Activated CD4-positive, alpha-beta T cell treated with anti-CD3 and anti-CD28 coated beads for 4 hours (primary cell): ENCODE data around the gene MXRA5.
"Not testable (repeated sequence)": the region's sequence is repeated elsewhere in the genome, so short reads cannot be mapped to it uniquely, and the experiment has no call there.

Experiments used
- DNase-seq, 2 donors: peaks; one replicate each; pipeline ENCODE4 v3.0.0-alpha.2; 2020

Gene MXRA5

DNA sequence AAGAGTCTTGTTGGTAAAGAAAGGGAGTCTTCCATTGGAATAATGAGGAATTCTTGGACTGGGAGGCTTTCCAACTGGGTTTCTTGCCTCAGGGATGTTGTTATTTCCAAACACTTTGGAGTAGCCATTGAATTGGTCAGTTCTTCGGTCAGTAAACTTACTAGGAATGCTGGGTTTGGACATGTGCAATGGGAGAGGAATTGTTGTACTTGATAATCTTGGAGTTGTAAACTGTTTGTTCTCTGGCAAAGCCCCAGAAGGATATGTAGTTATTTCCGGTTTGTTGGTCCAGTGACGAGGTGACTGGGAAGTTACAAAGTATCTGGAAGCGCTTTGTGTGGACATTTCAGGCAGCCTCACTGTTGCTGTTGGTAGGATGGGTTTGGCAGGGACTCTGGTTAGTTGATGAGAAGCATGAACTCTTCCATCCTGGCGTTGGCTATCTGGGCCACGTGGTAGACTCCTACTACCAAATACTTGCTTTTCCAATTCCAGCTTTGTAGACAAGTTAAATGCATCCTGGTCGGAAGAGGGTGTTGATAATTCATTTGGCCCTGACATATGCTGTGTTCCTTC is 25.9 kb downstream of the MXRA5 start:
- no peak for DNase-seq

- no peak for DNase-seq
These were observed 29.2 kb downstream of the MXRA5 start for GRCh38 chrX:3317191-3317718.

- DNase-seq: no peak
These were observed 34.3 kb downstream of the MXRA5 start for GRCh38 chrX:3312109-3312508.

DNA sequence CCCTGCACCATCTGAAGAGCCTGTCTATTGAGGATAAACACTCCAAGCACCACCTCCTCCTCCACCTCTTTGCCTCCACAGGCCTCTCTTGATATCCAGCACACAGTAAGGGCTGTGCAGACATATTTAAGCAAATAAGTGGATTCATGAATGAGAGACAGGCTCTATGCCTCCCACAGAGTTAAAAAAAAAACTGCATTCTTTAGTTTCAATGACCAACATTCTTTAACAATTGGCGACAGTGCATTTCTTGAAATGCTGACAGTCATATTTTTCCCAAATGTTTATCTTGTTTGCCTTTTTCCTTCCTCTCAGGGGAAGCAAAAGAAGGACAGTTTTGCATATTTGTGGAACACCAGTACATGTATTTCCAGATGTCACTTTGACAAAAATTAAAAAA is 38.6 kb downstream of the MXRA5 start:
- no peak for DNase-seq

DNA sequence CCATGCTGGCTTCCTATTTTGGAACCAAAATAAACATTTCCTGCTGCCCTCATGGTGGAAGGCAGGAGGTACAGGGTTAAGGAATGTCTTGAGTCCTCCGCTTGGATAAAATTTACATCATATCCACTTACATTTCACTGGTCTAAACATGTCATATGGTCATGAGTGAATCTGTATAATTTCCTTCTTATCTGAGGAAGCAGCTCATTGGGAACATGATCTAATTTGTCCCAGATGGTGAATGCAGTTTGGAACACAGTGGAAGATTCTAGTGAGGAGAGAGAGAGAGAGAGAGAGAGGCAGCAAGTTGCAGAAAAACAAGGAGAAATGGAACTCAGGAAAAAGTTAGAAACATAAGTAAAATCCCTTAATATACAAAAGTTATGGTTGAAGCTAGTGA is 46.8 kb downstream of the MXRA5 start:
- DNase-seq: no peak

GRCh38 chrX:3295731-3296130 is 50.7 kb downstream of the MXRA5 start:
- no peak for DNase-seq

GRCh38 chrX:3293251-3293650 is 53.2 kb downstream of the MXRA5 start:
- DNase-seq: no peak

- no peak for DNase-seq
These were observed 55.9 kb downstream of the MXRA5 start for GRCh38 chrX:3290561-3290960.

- no peak for DNase-seq
These were observed 60.1 kb downstream of the MXRA5 start for GRCh38 chrX:3286196-3286945.

DNA sequence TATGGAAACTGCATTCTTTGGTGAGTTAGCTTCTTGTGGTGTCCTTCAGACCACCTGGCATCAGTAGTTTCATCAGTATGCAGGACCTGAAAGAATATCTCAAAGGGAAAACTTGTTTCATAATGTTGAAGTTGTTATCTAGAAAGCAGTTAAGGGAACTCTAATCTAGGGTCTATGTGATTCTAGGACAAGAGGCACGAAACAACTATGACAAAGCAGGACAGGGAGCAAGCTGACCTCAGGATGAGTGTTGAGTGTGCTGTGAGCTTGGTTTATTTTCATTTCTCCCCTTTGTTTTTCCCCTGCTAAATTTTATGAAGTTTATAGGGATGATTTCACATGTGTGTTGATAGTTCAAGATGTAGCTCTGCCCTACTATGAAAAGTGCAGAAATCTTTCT is 65.7 kb downstream of the MXRA5 start:
- no peak for DNase-seq

GRCh38 chrX:3273668-3274067 is 72.8 kb downstream of the MXRA5 start:
- not testable (repeated sequence) for DNase-seq

DNA sequence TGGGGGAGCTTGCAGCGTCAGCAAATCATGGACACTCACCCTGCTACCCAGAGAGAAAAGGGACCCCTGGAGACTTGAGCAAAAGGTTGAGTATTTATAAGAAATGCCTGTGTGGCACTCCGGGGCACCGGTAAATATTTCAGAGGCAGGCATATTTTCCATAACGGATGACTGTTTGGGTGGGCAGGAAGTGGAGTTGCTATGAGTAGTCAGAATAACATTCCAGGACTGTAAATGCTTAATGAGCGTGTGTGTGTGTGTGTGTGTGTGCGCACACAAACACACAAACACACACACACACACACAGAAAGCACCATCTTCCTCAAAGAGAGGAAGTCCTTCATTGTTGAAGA is 74.6 kb downstream of the MXRA5 start:
- DNase-seq: no peak

- DNase-seq: no peak
These were observed 75.1 kb downstream of the MXRA5 start for GRCh38 chrX:3271183-3271833.

GRCh38 chrX:3268829-3269228 is 77.6 kb downstream of the MXRA5 start:
- no peak for DNase-seq

DNA sequence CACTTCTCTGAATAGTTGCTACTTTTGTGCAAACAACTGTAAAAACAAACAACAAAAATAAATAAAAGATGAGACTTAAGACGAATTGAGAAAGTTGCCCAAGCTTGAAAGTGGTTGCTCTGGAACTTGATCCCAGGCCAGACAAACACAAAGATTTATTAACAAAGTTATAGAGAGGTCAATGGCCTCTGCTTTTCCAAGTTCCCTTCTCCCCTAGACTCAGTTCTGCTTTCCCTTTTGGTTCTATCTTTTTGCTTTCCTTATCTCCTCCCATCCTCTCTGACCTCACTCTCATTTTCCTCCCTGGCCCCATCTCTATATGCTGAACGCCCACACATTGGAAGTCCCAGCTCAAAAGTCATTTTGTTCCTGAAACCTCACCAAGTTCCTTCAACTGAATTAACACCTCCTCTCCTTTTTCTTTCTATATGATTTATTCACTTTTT is 82.7 kb downstream of the MXRA5 start:
- no peak for DNase-seq

DNA sequence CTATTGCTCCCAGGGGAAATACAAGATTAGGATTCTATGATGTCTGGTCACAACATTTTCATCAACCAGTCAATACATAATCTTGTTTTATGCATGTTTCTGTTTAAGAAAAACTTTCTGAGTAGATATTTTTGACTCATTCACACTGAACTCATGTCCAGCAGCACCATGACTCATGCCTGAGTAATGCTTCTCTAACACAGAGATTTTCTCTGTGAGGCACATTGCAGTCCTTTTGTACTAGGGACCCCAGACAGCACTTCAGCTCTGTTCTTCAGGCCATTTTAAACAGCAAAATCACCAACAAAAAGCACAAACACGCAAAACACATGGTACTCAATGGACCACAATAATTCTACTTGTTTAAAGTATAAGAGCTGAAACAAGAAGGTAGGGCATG is 83.6 kb downstream of the MXRA5 start:
- DNase-seq: no peak
